Rectal smooth muscle tissue (tissue), 1 donor: ENCODE data around the gene SEPTIN6.

Source experiments
- H3K27ac ChIP-seq: one replicate; pipeline ENCODE4 v1.7.0; 2013; ENCODE audit warnings: low read depth, low read length, inconsistent platforms
- H3K27me3 ChIP-seq: one replicate; pipeline ENCODE4 v1.7.0; 2013; ENCODE audit warnings: low read length; ENCODE audit not compliant: control insufficient read depth, insufficient read depth
- H3K36me3 ChIP-seq: one replicate; pipeline ENCODE4 v1.7.0; 2013; ENCODE audit warnings: low read length; ENCODE audit not compliant: control insufficient read depth, insufficient read depth
- H3K4me1 ChIP-seq: one replicate; pipeline ENCODE4 v1.7.0; 2013; ENCODE audit warnings: low read length; ENCODE audit not compliant: control insufficient read depth, insufficient read depth
- H3K4me3 ChIP-seq: one replicate; pipeline ENCODE4 v1.7.0; 2013; ENCODE audit warnings: low read length
- H3K9ac ChIP-seq: one replicate; pipeline ENCODE4 v1.7.0; 2013; ENCODE audit warnings: low read length

Gene SEPTIN6

GRCh38 chrX:119693040-119693995, at the start of gene SEPTIN6:
Gene SEPTIN6 (minus strand): TSS chrX:119693168. CDS start chrX:119693105, 63 bp downstream.
- no peaks in the 10 kb centered on the region for H3K36me3 ChIP-seq
- no peaks in the 10 kb centered on the region for H3K27me3 ChIP-seq
- no peaks in the 10 kb centered on the region for H3K4me1 ChIP-seq
- H3K27ac ChIP-seq: peak within 1 kb of the TSS; percentile 87
- peak within 1 kb of the TSS; percentile 73 for H3K4me3 ChIP-seq
- H3K9ac ChIP-seq: no peak within 1 kb of the TSS

- Histone ChIP-seq H3K27me3 (no peaks in the 10 kb centered on the region), H3K4me1 (no peaks in the 10 kb centered on the region), H3K4me3 (no peak overlapping the region), H3K9ac (no peak overlapping the region), H3K36me3 (no peaks in the 10 kb centered on the region), H3K27ac (no peak overlapping the region)
Measured at GRCh38 chrX:119738742-119739141, 45.8 kb upstream of the SEPTIN6 start.

GRCh38 chrX:119736206-119736764, 43.3 kb upstream of the SEPTIN6 start:
- H3K4me1 ChIP-seq: no peaks in the 10 kb centered on the region
- no peaks in the 10 kb centered on the region for H3K36me3 ChIP-seq

GRCh38 chrX:119735467-119735866, 42.5 kb upstream of the SEPTIN6 start:
- no peak overlapping the region for H3K4me3 ChIP-seq
- H3K27me3 ChIP-seq: no peaks in the 10 kb centered on the region
- no peaks in the 10 kb centered on the region for H3K4me1 ChIP-seq
- no peak overlapping the region for H3K9ac ChIP-seq
- H3K27ac ChIP-seq: peak overlapping the region; percentile 2
- H3K36me3 ChIP-seq: no peaks in the 10 kb centered on the region

More at GRCh38 chrX:119736206-119736764, 43.3 kb upstream of the SEPTIN6 start:
- no peak overlapping the region for H3K4me3 ChIP-seq
- no peak overlapping the region for H3K27ac ChIP-seq
- no peaks in the 10 kb centered on the region for H3K27me3 ChIP-seq
- no peak overlapping the region for H3K9ac ChIP-seq

GRCh38 chrX:119734897-119735339, 42.0 kb upstream of the SEPTIN6 start:
- Histone ChIP-seq H3K9ac (no peak overlapping the region), H3K27me3 (no peaks in the 10 kb centered on the region), H3K4me3 (no peak overlapping the region), H3K4me1 (no peaks in the 10 kb centered on the region), H3K36me3 (no peaks in the 10 kb centered on the region), H3K27ac (peak overlapping the region; percentile 14)

- no peaks in the 10 kb centered on the region for H3K36me3 ChIP-seq
- H3K27ac ChIP-seq: no peak overlapping the region
- H3K9ac ChIP-seq: no peak overlapping the region
- no peaks in the 10 kb centered on the region for H3K4me1 ChIP-seq
- H3K27me3 ChIP-seq: no peaks in the 10 kb centered on the region
- H3K4me3 ChIP-seq: no peak overlapping the region
Measured at GRCh38 chrX:119729408-119730201, 36.6 kb upstream of the SEPTIN6 start.

GRCh38 chrX:119728487-119728886, 35.5 kb upstream of the SEPTIN6 start:
- Histone ChIP-seq H3K36me3 (no peaks in the 10 kb centered on the region), H3K4me1 (no peaks in the 10 kb centered on the region), H3K27me3 (no peaks in the 10 kb centered on the region), H3K9ac (no peak overlapping the region), H3K27ac (no peak overlapping the region), H3K4me3 (no peak overlapping the region)

GRCh38 chrX:119726900-119727555, 34.1 kb upstream of the SEPTIN6 start:
- H3K4me3 ChIP-seq: no peak overlapping the region
- no peaks in the 10 kb centered on the region for H3K4me1 ChIP-seq
- H3K27me3 ChIP-seq: no peaks in the 10 kb centered on the region
- no peaks in the 10 kb centered on the region for H3K36me3 ChIP-seq
- H3K27ac ChIP-seq: no peak overlapping the region
- no peak overlapping the region for H3K9ac ChIP-seq

- Histone ChIP-seq H3K9ac (no peak overlapping the region), H3K4me3 (no peak overlapping the region), H3K27ac (no peak overlapping the region), H3K4me1 (no peaks in the 10 kb centered on the region), H3K27me3 (no peaks in the 10 kb centered on the region), H3K36me3 (no peaks in the 10 kb centered on the region)
Measured at GRCh38 chrX:119721926-119722325, 29.0 kb upstream of the SEPTIN6 start.

GRCh38 chrX:119721487-119721886, 28.5 kb upstream of the SEPTIN6 start:
- H3K27ac ChIP-seq: no peak overlapping the region
- H3K4me3 ChIP-seq: no peak overlapping the region
- no peaks in the 10 kb centered on the region for H3K36me3 ChIP-seq
- no peaks in the 10 kb centered on the region for H3K4me1 ChIP-seq
- H3K9ac ChIP-seq: no peak overlapping the region
- H3K27me3 ChIP-seq: no peaks in the 10 kb centered on the region

- no peak overlapping the region for H3K27ac ChIP-seq
- no peak overlapping the region for H3K4me3 ChIP-seq
- no peaks in the 10 kb centered on the region for H3K27me3 ChIP-seq
- H3K9ac ChIP-seq: no peak overlapping the region
- no peaks in the 10 kb centered on the region for H3K4me1 ChIP-seq
- H3K36me3 ChIP-seq: no peaks in the 10 kb centered on the region
Measured at GRCh38 chrX:119709630-119710029, 16.7 kb upstream of the SEPTIN6 start.

GRCh38 chrX:119708936-119709335, 16.0 kb upstream of the SEPTIN6 start:
- H3K9ac ChIP-seq: no peak overlapping the region
- no peaks in the 10 kb centered on the region for H3K4me1 ChIP-seq
- no peak overlapping the region for H3K27ac ChIP-seq
- no peaks in the 10 kb centered on the region for H3K27me3 ChIP-seq
- no peaks in the 10 kb centered on the region for H3K36me3 ChIP-seq
- H3K4me3 ChIP-seq: no peak overlapping the region
